Middle frontal gyrus (tissue), 1 donor: Measurements from ENCODE around the gene HCK.

Experiments
- DNase-seq: peaks from one replicate; pipeline ENCODE4 v3.0.0-alpha.2; 2015; ENCODE audit warnings: low spot score; ENCODE audit errors: extremely low spot score

HCK gene

GRCh38 chr20:32057656-32058184, 5.7 kb downstream of the HCK start:
- no peak for DNase-seq

GRCh38 chr20:32059189-32059588, 7.1 kb downstream of the HCK start:
- DNase-seq = no peak

GRCh38 chr20:32062776-32063170, 10.7 kb downstream of the HCK start:
- no peak for DNase-seq

- no peak for DNase-seq
Observed at GRCh38 chr20:32063695-32064094, 11.7 kb downstream of the HCK start.

GRCh38 chr20:32064667-32065066, 12.6 kb downstream of the HCK start:
- no peak for DNase-seq

- no peak for DNase-seq
Observed at GRCh38 chr20:32067234-32067821, 15.3 kb downstream of the HCK start.

GRCh38 chr20:32068174-32068573, 16.1 kb downstream of the HCK start:
- DNase-seq = no peak

- DNase-seq = no peak
Observed at GRCh38 chr20:32069711-32070110, 17.7 kb downstream of the HCK start.

- DNase-seq = no peak
Observed at GRCh38 chr20:32070282-32070681, 18.2 kb downstream of the HCK start.

GRCh38 chr20:32070690-32071213, 18.7 kb downstream of the HCK start:
- no peak for DNase-seq

GRCh38 chr20:32071395-32072167, 19.5 kb downstream of the HCK start:
- DNase-seq = no peak

- no peak for DNase-seq
Observed at GRCh38 chr20:32072168-32072750, 20.2 kb downstream of the HCK start.

- DNase-seq = no peak
Observed at GRCh38 chr20:32075534-32075933, 23.5 kb downstream of the HCK start.

GRCh38 chr20:32077190-32077589, 25.1 kb downstream of the HCK start:
- no peak for DNase-seq

- no peak for DNase-seq
Observed at GRCh38 chr20:32078322-32078721, 26.3 kb downstream of the HCK start.

- DNase-seq = no peak
Observed at GRCh38 chr20:32078791-32079190, 26.7 kb downstream of the HCK start.

- no peak for DNase-seq
Observed at GRCh38 chr20:32079655-32080109, 27.6 kb downstream of the HCK start.

- DNase-seq = no peak
Observed at GRCh38 chr20:32080783-32081182, 28.7 kb downstream of the HCK start.

- DNase-seq = no peak
Observed at GRCh38 chr20:32083469-32083868, 31.4 kb downstream of the HCK start.

- DNase-seq = no peak
Observed at GRCh38 chr20:32087070-32087469, 35.0 kb downstream of the HCK start.

GRCh38 chr20:32088759-32089158, 36.7 kb downstream of the HCK start:
- no peak for DNase-seq
